Measurements from ENCODE around the gene GPC1. TPM values are rescaled to one million over a fixed set of nuclear protein-coding genes. Genes with fewer than 3 reads are reported as not detected.
A peak's percentile ranks its signal among the peaks of the same experiment; 100 is the strongest.

The GPC1 gene
- total RNA-seq, 1 donor from 2014 or later: 5.9 TPM

DNA sequence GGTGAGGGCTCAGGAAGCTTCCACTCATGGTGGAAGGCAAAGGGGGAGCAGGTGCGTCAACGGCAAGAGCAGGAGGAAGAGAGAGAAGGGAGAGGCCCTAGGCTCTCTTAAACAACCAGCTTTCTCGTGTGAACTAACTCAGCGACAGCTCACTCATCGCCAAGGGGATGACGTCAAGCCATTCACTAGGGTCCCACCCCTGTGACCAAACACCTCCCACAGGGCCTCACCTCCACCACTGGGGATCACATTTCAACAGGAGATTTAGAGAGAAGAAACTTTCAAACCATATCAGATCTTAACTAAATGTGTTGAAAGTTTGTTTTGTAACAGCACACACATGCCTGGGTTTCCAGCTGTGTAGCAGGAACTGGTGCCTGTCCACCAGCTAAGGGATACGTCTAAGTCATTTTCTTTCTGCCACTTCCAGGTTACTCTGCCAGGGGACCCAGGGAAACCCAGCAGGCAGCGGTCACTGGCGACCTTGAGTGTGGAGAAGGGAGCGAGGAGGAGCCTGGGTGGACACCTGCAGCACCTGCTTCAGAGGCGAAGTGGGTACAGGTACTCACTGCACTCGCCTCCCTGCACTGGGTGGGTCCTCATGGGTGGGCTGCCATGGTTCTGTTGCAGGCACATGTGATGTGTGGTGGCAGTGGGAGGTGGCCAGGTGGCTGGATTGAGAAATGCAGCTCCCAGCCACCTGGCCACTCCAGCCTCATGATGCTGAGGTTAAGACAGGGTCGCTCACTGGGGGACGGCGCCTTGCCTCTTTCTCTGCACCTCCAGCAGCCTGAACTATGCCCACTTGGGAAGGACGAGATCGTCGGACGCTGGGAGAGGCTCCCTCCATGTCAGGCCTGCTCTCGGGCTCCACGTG is 8.4 kb upstream of the GPC1 start:
- peaks cover 3% of the 10 kb centered on the region for H3K36me3 Mint-ChIP-seq (ENCODE audit: low read depth)

DNA sequence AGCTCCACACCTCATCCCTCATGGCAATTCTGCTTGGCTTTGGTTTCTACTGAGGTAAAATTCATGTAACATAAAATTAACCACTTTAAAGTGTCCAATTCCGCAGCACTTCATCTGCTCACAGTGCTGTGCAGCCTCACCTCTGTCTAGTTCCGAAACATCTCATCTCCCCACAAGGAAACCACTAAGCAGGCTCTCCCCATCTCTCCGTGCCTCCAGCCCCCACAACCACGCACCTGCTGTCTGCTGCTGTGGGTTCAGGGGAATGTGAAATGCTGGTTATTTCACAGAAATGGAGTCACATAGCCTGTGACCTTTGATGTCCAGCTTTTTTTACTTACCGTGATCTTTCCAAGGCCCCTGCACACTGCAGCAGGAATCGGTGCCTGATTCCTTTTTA is 7.7 kb upstream of the GPC1 start:
- Mint-ChIP-seq H3K4me3 (no peak overlapping the region), H3K4me1 (peaks cover 16% of the 10 kb centered on the region), H3K36me3 (ENCODE audit: low read depth) (peaks cover 3% of the 10 kb centered on the region), H3K9me3 (peaks cover 5% of the 10 kb centered on the region), H3K27me3 (peaks cover 9% of the 10 kb centered on the region), H3K27ac (peak overlapping the region; percentile 45)
- no peak for DNase-seq
- intact Hi-C loops (cut with micrococcal nuclease): no loop called here

More for the DNA sequence above, 8.4 kb upstream of the GPC1 start:
- Mint-ChIP-seq H3K27me3 (peaks cover 9% of the 10 kb centered on the region), H3K27ac (no peak overlapping the region), H3K4me1 (peaks cover 16% of the 10 kb centered on the region), H3K9me3 (peaks cover 11% of the 10 kb centered on the region), H3K4me3 (no peak overlapping the region)
- no peak for DNase-seq
- intact Hi-C loops (cut with micrococcal nuclease): no loop called here

DNA sequence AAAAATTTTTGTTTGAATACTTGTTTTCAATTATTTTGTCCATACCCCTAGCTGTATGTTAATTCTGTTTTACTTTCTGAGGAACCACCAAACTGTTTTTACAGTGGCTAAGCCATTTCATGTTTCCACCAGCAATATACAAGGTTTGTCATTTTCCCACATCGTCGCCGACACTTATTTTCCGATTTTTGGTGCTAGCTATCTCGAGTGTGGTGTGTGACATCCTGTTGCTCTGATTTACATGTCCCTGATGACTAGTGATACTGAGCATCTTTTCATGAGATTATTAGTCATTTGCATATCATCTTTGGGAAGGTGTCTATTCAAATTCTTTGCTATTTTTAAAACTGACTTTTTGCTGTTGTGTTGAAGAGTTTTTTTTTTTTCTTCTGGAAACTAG is 7.2 kb upstream of the GPC1 start:
- intact Hi-C loops (cut with micrococcal nuclease): no loop called here
- Mint-ChIP-seq H3K4me1 (peaks cover 16% of the 10 kb centered on the region), H3K27me3 (peaks cover 9% of the 10 kb centered on the region), H3K4me3 (no peak overlapping the region), H3K9me3 (peaks cover 5% of the 10 kb centered on the region), H3K36me3 (ENCODE audit: low read depth) (peaks cover 3% of the 10 kb centered on the region), H3K27ac (peak overlapping the region; percentile 45)
- DNase-seq: no peak

DNA sequence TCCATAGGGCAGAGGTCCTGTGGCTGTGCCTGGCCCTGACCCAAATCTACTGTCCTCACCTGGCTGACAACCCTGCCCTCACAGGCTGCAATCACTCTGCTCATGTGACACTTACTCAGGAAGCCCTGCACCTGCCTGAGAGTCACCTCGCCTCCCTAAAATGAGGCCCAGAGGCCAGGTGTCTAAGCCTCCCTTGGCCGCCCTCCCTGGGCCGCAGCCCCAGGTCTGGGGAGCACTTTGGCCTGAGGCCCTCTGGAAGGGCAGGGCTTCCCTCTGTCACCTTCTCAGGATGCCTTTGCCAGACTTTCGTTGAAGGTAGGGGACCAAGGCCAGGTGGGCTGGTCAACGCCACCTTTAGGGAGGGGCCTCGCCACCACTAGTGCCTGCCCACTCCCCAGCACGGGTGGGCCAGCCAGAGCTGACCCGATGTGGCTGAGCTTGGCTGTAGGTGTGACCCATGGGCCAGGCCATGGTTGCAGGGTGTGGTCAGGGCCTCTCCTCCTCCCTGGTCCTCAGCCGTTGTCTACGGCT is 6.1 kb upstream of the GPC1 start:
- intact Hi-C loops (cut with micrococcal nuclease): no loop called here
- Mint-ChIP-seq H3K4me3 (no peak overlapping the region), H3K9me3 (no peaks in the 10 kb centered on the region), H3K27me3 (peaks cover 12% of the 10 kb centered on the region), H3K4me1 (peaks cover 20% of the 10 kb centered on the region), H3K27ac (no peak overlapping the region), H3K36me3 (ENCODE audit: low read depth) (peaks cover 3% of the 10 kb centered on the region)
- DNase-seq: no peak

DNA sequence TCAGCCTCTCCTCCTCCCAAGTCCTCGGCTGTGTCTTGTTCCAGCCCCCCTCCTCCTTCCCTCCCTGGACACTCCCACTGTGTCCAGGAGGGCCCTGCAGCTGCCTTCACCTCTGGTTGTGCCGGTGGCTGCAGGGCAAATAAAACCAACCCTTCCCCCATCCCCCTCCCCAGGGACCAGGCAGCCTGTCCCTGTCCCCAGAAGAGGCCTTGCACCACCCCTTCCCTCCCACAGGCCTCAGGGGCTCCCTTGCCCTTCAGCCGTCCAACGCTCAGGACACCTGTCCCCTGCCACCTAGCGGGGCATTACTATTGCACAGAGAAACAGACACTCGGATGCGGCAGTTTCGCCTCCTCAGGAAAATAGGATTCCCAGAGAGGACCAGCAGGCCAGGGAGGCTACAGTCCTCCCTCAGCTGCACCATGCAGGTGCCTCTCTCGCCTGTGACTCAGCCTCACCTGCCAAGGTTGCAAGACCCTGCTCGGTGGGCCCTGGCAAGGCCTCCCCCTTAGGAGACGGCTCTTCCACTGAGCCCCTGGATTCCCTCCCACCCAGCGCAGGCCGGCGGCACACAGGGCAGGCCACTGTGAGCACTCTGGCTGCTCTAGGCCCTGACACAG is 5.5 kb upstream of the GPC1 start:
- H3K4me1 Mint-ChIP-seq: peaks cover 24% of the 10 kb centered on the region
- no peak overlapping the region for H3K27ac Mint-ChIP-seq
- DNase-seq: no peak
- peaks cover 3% of the 10 kb centered on the region for H3K36me3 Mint-ChIP-seq (ENCODE audit: low read depth)
- no peaks in the 10 kb centered on the region for H3K9me3 Mint-ChIP-seq
- intact Hi-C loops (cut with micrococcal nuclease): no loop called here
- H3K4me3 Mint-ChIP-seq: no peak overlapping the region
- peaks cover 12% of the 10 kb centered on the region for H3K27me3 Mint-ChIP-seq

DNA sequence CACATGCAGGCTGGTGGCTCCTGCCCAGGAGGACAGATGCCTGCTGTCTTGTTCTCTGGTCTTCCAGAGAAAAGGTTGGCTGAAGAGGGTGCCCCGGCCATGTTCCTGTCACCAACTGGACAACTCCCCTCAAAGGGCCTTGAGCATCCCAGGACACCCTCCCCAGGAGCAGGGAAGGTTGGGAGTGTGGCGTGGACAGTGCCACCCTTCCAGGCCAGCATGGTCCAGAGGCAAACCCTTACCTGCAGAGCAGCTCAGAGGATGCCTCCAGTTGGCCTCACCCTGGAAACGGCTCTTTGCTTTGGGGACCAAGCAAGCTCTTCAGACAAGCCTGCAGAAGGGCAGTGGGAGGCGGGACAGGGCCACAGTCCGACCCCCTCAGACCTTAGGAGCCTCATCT is 4.9 kb upstream of the GPC1 start:
- Mint-ChIP-seq H3K27me3 (peaks cover 12% of the 10 kb centered on the region), H3K9me3 (no peaks in the 10 kb centered on the region), H3K27ac (no peak overlapping the region), H3K36me3 (ENCODE audit: low read depth) (peaks cover 3% of the 10 kb centered on the region), H3K4me3 (no peak overlapping the region), H3K4me1 (peaks cover 24% of the 10 kb centered on the region)
- DNase-seq: no peak
- intact Hi-C loops (cut with micrococcal nuclease): no loop called here

DNA sequence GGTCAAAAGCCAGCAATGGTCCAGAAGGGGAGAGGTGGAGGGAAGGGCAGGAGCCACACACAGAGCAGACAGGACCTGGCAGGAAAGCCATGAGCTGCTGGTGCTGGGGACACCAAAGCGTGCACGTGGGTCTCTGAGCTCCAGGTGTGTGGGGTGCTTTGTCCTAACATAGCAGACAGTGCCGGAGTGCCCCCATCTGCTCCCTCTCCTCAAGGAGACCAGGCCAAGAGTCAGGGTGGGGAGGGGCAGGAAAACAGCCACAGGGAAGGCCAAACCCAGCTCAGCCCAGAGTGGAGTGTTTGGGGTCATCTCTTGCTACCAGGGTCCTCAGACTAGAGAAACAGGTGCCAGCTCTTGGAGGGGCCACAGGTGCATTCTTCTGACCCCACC is 4.2 kb upstream of the GPC1 start:
- DNase-seq: no peak
- Mint-ChIP-seq H3K9me3 (no peaks in the 10 kb centered on the region), H3K4me1 (peaks cover 24% of the 10 kb centered on the region), H3K27ac (no peak overlapping the region), H3K36me3 (ENCODE audit: low read depth) (peaks cover 3% of the 10 kb centered on the region), H3K27me3 (peaks cover 12% of the 10 kb centered on the region), H3K4me3 (no peak overlapping the region)
- intact Hi-C loops (cut with micrococcal nuclease): no loop called here

DNA sequence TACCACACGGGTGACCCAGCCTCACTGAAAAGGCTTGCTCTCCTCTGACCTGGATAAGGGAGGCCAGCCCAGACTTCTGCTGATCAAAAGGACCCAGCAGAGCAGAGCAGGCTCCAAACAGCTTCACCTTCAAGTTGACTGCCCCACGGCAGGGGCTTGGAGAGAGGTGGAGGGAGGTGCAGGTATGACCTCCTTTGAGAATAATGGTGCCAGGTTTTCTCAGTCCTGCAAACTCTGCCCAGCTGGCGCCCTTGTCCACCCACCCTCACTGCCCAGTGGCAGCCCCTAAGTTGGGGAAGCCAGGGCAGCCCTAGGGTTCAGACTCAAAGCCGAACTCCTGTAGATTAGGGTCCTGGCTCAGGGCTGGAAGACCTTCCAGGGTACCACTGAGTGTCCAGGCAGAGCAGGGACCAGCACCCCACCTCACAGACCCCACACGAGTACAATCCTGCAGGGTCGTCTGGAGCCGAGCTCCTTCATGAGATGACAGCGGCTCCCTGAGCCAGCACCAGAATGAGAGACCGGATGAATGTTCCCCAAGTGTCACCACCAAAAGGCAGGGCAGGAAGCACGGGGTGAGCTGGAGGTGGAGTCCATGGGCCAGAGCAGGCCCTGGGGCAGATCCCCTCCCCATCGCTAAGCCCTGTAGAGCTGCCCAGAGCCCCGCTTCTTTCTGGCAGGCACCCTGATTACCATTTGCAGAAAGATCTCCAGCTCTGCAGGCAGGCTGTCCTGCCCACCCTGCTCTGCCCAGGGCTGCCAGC is 3.6 kb upstream of the GPC1 start:
- intact Hi-C loops (cut with micrococcal nuclease): no loop called here
- Mint-ChIP-seq H3K4me1 (peaks cover 21% of the 10 kb centered on the region), H3K36me3 (ENCODE audit: low read depth) (peaks cover under 1% of the 10 kb centered on the region), H3K27me3 (peaks cover 7% of the 10 kb centered on the region), H3K9me3 (no peaks in the 10 kb centered on the region), H3K27ac (no peak overlapping the region), H3K4me3 (no peak overlapping the region)
- DNase-seq: no peak

DNA sequence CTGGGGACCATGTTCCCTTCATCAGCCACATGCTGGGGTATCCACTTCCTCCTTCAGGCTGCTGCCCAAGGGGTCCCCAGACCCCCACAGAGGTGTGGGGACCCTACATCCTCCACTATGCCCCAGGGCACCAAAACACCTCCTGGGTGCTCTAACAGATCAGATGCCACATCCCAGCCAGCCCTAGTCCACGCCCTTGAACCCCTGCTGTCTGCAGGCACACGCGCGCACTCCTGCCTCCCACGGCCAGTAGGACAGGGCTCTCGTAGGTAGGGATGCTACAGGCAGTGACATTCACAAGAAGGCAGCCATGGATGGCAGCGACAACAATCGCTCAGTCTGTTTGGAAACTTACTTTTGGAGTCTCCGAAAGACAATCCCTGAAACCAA is 3.0 kb upstream of the GPC1 start:
- H3K9me3 Mint-ChIP-seq: no peaks in the 10 kb centered on the region
- intact Hi-C loops (cut with micrococcal nuclease): no loop called here
- H3K36me3 Mint-ChIP-seq (ENCODE audit: low read depth): no peaks in the 10 kb centered on the region
- no peak overlapping the region for H3K27ac Mint-ChIP-seq
- peaks cover 10% of the 10 kb centered on the region for H3K27me3 Mint-ChIP-seq
- DNase-seq: no peak
- peaks cover 19% of the 10 kb centered on the region for H3K4me1 Mint-ChIP-seq
- H3K4me3 Mint-ChIP-seq: no peak overlapping the region

DNA sequence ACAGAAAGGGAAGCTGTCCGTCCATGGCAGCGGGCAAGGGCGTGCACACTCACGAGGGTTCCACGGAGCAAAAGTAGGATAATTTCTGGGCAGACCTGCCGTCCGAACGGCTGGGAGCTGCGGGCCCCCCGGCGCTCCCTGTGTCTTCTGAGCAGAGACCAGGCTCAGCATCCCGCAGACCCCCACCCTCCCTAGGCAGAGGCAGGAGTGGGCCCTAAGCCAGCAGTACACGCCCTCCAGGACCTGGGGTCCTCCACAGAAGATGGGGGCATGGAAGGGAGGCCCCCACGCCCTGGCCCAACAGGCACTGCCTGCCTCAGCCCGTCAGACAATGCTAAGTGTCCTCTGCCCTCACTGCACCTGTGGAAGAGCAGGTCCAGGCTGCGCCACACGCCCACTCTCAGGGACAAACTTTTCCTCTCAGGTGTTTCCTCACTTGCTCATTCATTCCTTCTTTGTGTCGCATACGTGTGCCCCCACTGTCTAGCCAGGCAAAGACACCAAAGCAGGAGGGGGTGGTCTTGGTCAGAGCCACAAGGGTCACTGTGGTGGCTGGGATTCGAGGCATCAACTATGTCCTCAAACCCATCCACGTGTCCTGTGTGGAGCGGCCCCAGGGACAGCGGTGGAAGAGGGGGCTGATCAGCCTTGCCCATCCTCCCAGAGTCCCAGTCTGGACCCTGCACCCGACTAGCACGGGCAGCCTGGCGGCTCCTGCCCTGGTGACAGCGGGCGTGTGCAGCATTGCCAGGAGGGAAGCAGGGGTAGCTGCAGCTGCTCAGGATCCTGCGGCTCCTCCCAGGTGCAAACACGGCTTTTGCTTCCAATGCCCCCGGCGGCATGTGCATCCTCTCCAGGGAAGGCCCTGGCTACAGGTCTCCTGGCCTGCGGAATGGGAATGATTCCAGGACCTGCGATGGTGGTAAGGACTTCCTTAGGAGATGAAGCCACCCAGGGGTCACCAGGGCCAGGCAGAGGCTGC is 2.4 kb upstream of the GPC1 start:
- Mint-ChIP-seq H3K36me3 (ENCODE audit: low read depth) (no peaks in the 10 kb centered on the region), H3K4me3 (peak overlapping the region; percentile 84), H3K27ac (peak overlapping the region; percentile 16), H3K9me3 (no peaks in the 10 kb centered on the region), H3K27me3 (peaks cover 16% of the 10 kb centered on the region), H3K4me1 (peaks cover 18% of the 10 kb centered on the region)
- DNase-seq: no peak
- intact Hi-C loops (cut with micrococcal nuclease): no loop called here

DNA sequence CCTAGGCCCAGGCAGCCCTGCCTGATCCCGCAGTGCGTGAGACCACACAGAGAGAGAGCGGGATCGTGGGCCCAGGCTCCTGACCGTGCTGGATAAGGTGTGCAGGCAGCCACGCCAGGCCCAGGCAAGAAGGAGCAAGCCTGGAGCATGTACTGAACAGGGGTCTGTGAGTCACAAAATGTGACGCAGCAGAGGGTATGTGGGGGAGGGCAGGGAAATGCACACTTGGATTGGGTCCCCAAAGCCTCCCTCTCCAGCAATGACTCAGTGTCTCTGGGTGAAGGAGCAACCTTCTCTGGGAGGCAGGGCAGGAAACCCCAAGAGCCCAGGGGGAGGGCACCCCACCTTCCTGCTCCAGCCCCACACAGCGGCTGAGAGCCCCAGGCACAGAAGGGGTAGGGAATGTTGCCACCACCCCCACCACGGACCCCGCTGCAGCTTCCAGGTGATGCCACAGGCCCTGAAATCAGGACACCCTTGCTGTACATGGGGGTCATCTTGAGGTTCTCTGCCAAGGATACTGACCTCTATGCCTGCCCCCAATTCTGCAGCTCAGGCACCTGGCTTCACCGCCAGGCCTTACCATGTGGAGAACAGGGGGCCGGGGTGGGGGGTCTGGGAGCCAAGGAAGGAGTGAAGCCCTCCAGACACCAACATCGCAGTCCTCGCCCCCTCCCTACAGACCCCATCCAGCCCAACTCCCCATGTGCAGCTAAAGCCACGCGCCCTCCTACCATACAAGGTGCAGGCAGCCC is 1.3 kb upstream of the GPC1 start:
- Mint-ChIP-seq H3K27ac (peak overlapping the region; percentile 83), H3K27me3 (peaks cover 12% of the 10 kb centered on the region), H3K9me3 (no peaks in the 10 kb centered on the region), H3K4me1 (peaks cover 13% of the 10 kb centered on the region), H3K4me3 (peak overlapping the region; percentile 84), H3K36me3 (ENCODE audit: low read depth) (no peaks in the 10 kb centered on the region)
- no peak for DNase-seq
- intact Hi-C loops (cut with micrococcal nuclease): loop anchor here (2.0 kb wide), 1 partner anchor 31 kb away; no protein-coding TSS in a partner anchor

DNA sequence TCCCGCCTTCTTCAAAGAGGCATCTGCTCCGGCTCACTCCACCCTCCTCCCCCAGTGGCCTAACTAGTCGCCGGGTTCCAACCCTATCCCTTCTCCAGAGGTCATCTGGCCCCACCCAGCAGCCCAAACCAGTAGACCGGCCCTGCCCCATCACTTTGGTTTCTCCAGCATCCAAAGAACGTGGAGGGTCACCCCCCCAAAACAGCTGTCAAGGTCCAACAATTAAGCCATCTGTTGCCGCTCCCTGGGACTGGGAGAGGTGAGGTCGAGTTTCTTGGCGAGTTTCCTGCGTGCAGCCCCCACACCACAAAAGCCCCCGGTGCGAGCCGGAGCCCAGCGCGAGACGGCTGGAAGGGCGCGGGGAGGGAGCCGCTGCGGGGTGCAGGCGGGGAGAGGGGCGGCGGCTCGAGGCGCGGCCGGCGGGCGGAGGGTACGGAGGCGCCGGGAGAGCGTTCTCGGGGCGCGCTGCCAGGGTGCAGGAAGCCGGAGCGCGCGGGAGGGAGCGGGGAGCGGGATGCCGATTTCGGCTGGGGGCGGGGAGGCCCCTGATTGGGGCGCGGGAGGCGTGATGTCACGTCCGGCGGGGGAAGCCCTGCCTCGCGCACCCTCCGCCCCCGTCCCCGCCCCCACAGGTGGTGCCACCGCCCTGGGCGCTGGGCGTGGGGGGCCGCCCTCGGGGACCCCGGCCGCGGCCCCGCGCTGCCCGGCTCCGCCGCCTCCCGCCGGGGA is 571 bp upstream of the GPC1 start:
- Mint-ChIP-seq H3K27ac (peak overlapping the region; percentile 83), H3K4me3 (peak overlapping the region; percentile 84), H3K27me3 (peaks cover 12% of the 10 kb centered on the region), H3K4me1 (peaks cover 13% of the 10 kb centered on the region), H3K36me3 (ENCODE audit: low read depth) (no peaks in the 10 kb centered on the region), H3K9me3 (no peaks in the 10 kb centered on the region)
- peak; percentile 98 for DNase-seq
- intact Hi-C loops (cut with micrococcal nuclease): loop anchor here (2.0 to 5.0 kb wide), 2 partner anchors 32 to 132 kb away; partner anchors contain the start of gene RNPEPL1
